IMR-90 (cell line): ENCODE results near the gene HOXB1. TPM values are rescaled to one million over a fixed set of nuclear protein-coding genes. Genes with fewer than 3 reads are reported as not detected.

Source experiments
- ATAC-seq: fragments of 200-7000 bp; cut with Tn5 transposase; 2 replicates; pipeline ENCODE4 v1.9.1; 2020; ENCODE audit warnings: low read depth, mild to moderate bottlenecking, moderate library complexity
- BruUV-seq: library from RNA; stranded (reverse); fragments of 400-500 nt; replicated peaks from 2 replicates; lab custom pipeline; 2021; lab: Mats Ljungman, UMichigan
- CTCF ChIA-PET: fragments of 300-600 bp; formaldehyde crosslinking; extraction: SDS; loops from one replicate; lab custom pipeline; 2021; ENCODE audit warnings: antibody characterized with exemption; lab: Yijun Ruan, JAX
- POLR2A ChIA-PET: fragments of 300-600 bp; sonication (Branson Sonifier 250); formaldehyde crosslinking; loops from one replicate; lab custom pipeline; 2022; ENCODE audit warnings: antibody characterized with exemption; ENCODE audit not compliant: unreplicated experiment; lab: Charles Lee
- DNase-seq: peaks from one replicate; pipeline ENCODE4 v3.0.0; 2013
- H2AFZ ChIP-seq: replicated peaks from 2 replicates; pipeline ENCODE3; 2013; ENCODE audit warnings: low read length, mild to moderate bottlenecking; ENCODE audit not compliant: poor library complexity
- H2AK5ac ChIP-seq: 2 replicates; pipeline ENCODE4 v1.6.1; 2013; ENCODE audit warnings: low read depth, low read length, inconsistent platforms
- H2AK9ac ChIP-seq: replicated peaks from 2 replicates; pipeline ENCODE3; 2013; ENCODE audit warnings: mild to moderate bottlenecking, low read depth, low read length, moderate library complexity; ENCODE audit not compliant: poor library complexity
- H2BK120ac ChIP-seq: 2 replicates; pipeline ENCODE4 v1.6.1; 2013; ENCODE audit warnings: low read depth, low read length, inconsistent platforms
- H2BK15ac ChIP-seq: 3 replicates; pipeline ENCODE4 v1.6.1; 2013; ENCODE audit warnings: low read depth, low read length, inconsistent platforms
- H2BK20ac ChIP-seq: 2 replicates; pipeline ENCODE4 v1.6.1; 2013; ENCODE audit warnings: low read depth, mild to moderate bottlenecking, inconsistent platforms, low read length, moderate library complexity
- H2BK5ac ChIP-seq: 2 replicates; pipeline ENCODE4 v1.6.1; 2013; ENCODE audit warnings: mild to moderate bottlenecking, low read depth, low read length, inconsistent platforms; ENCODE audit not compliant: poor library complexity, severe bottlenecking
- H3K14ac ChIP-seq: replicated peaks from 2 replicates; pipeline ENCODE4 v1.6.1; 2013; ENCODE audit warnings: low read depth, low read length, inconsistent platforms
- H3K18ac ChIP-seq: 2 replicates; pipeline ENCODE4 v1.6.1; 2013; ENCODE audit warnings: low read depth, low read length, control low read depth
- H3K23ac ChIP-seq: 2 replicates; pipeline ENCODE4 v1.6.1; 2013; ENCODE audit warnings: low read depth, low read length, inconsistent platforms
- H3K27ac ChIP-seq: 2 replicates; pipeline ENCODE4 v1.5.1; 2013; ENCODE audit warnings: mild to moderate bottlenecking, control low read depth, low read length; ENCODE audit not compliant: insufficient read depth
- H3K27me3 ChIP-seq: 2 replicates; pipeline ENCODE4 v1.6.1; 2013; ENCODE audit warnings: low read length; ENCODE audit not compliant: control insufficient read depth, insufficient read depth
- H3K36me3 ChIP-seq: 2 replicates; pipeline ENCODE4 v1.6.1; 2013; ENCODE audit warnings: low read length, mixed read lengths; ENCODE audit not compliant: control insufficient read depth, insufficient read depth
- H3K4ac ChIP-seq: 2 replicates; pipeline ENCODE4 v1.6.1; 2013; ENCODE audit warnings: low read depth, low read length, inconsistent platforms
- H3K4me1 ChIP-seq: 2 replicates; pipeline ENCODE4 v1.6.1; 2013; ENCODE audit warnings: low read length, mixed read lengths; ENCODE audit not compliant: control insufficient read depth, insufficient read depth
- H3K4me2 ChIP-seq: 2 replicates; pipeline ENCODE4 v1.6.1; 2013; ENCODE audit warnings: low read depth, mild to moderate bottlenecking, control low read depth, low read length, moderate library complexity
- H3K4me3 ChIP-seq: 2 replicates; pipeline ENCODE4 v1.5.1; 2013; ENCODE audit warnings: low read depth, mild to moderate bottlenecking, control low read depth, low read length, moderate library complexity; ENCODE audit not compliant: insufficient read depth
- H3K56ac ChIP-seq: 2 replicates; pipeline ENCODE4 v1.6.1; 2013; ENCODE audit warnings: low read length, inconsistent platforms; ENCODE audit not compliant: insufficient read depth; ENCODE audit errors: extremely low read depth
- H3K79me1 ChIP-seq, 2 experiments: 2 replicates each; pipeline ENCODE4 v1.6.1; 2013; ENCODE audit warnings: low read length in 2 of 2, inconsistent platforms in 1 of 2, low read depth in 1 of 2
- H3K9ac ChIP-seq: 2 replicates; pipeline ENCODE4 v1.6.1; 2013; ENCODE audit warnings: low read depth, low read length, control low read depth
- H3K9me1 ChIP-seq: 2 replicates; pipeline ENCODE4 v1.6.1; 2013; ENCODE audit warnings: low read length, inconsistent platforms; ENCODE audit not compliant: insufficient read depth
- H3K9me3 ChIP-seq: 2 replicates; pipeline ENCODE4 v1.6.1; 2013; ENCODE audit warnings: low read length; ENCODE audit not compliant: control insufficient read depth, insufficient read depth
- H4K20me1 ChIP-seq: 2 replicates; pipeline ENCODE4 v1.6.1; 2013; ENCODE audit warnings: low read length, inconsistent platforms; ENCODE audit not compliant: insufficient read depth
- H4K5ac ChIP-seq: 2 replicates; pipeline ENCODE4 v1.6.1; 2013; ENCODE audit warnings: mild to moderate bottlenecking, low read depth, low read length, control low read depth
- H4K8ac ChIP-seq, 2 experiments: 2 replicates each; pipeline ENCODE4 v1.6.1; 2013; ENCODE audit warnings: low read depth in 2 of 2, low read length in 2 of 2, control low read depth in 1 of 2, inconsistent platforms in 1 of 2
- H4K91ac ChIP-seq: 2 replicates; pipeline ENCODE4 v1.6.1; 2013; ENCODE audit warnings: low read depth, low read length, inconsistent platforms; ENCODE audit not compliant: insufficient read depth
- BHLHE40 ChIP-seq: fragments of 150-350 bp; IDR thresholded peaks from 2 replicates; pipeline ENCODE4 v1.6.1; 2016; ENCODE audit warnings: mild to moderate bottlenecking, low read depth, low read length
- CEBPB ChIP-seq: IDR thresholded peaks from 2 replicates; pipeline ENCODE4 v1.6.1; 2012; ENCODE audit warnings: low read depth, low read length, improper control_type of control experiment
- CHD1 ChIP-seq: IDR thresholded peaks from 2 replicates; pipeline ENCODE4 v1.6.1; 2012; ENCODE audit warnings: low read depth, low read length, improper control_type of control experiment
- ELK1 ChIP-seq: fragments of 150-350 bp; IDR thresholded peaks from 2 replicates; pipeline ENCODE4 v1.6.1; 2016; ENCODE audit warnings: low read depth, mild to moderate bottlenecking, low read length, moderate library complexity, borderline replicate concordance
- FOS ChIP-seq: fragments of 150-350 bp; IDR thresholded peaks from 2 replicates; pipeline ENCODE4 v1.6.1; 2016; ENCODE audit warnings: low read depth, low read length
- MAZ ChIP-seq: IDR thresholded peaks from 2 replicates; pipeline ENCODE4 v1.6.1; 2012; ENCODE audit warnings: low read depth, mild to moderate bottlenecking, low read length, improper control_type of control experiment, moderate library complexity, borderline replicate concordance
- NFE2L2 ChIP-seq: fragments of 150-350 bp; IDR thresholded peaks from 2 replicates; pipeline ENCODE4 v1.6.1; 2016; ENCODE audit warnings: low read depth, mild to moderate bottlenecking, low read length
- POLR2A ChIP-seq: IDR thresholded peaks from 2 replicates; pipeline ENCODE4 v1.6.1; 2012; ENCODE audit warnings: mild to moderate bottlenecking, low read depth, low read length
- RAD21 ChIP-seq: IDR thresholded peaks from 2 replicates; pipeline ENCODE4 v1.6.1; 2012; ENCODE audit warnings: low read length, improper control_type of control experiment
- RCOR1 ChIP-seq: IDR thresholded peaks from 2 replicates; pipeline ENCODE4 v1.6.1; 2012; ENCODE audit warnings: mild to moderate bottlenecking, low read length, improper control_type of control experiment; ENCODE audit not compliant: insufficient replicate concordance
- RFX5 ChIP-seq: IDR thresholded peaks from 2 replicates; pipeline ENCODE4 v1.8.0; 2012; ENCODE audit warnings: low read depth, mild to moderate bottlenecking, low read length, moderate library complexity
- SMC3 ChIP-seq: fragments of 150-350 bp; IDR thresholded peaks from 2 replicates; pipeline ENCODE4 v1.6.1; 2016; ENCODE audit warnings: low read depth, mild to moderate bottlenecking, antibody characterized with exemption, low read length, moderate library complexity
- USF2 ChIP-seq: fragments of 150-350 bp; IDR thresholded peaks from 2 replicates; pipeline ENCODE4 v1.6.1; 2017; ENCODE audit warnings: mild to moderate bottlenecking, antibody characterized with exemption, low read length, low read depth
- WGBS, 2 experiments: methylation state at CpG; one replicate each; pipeline versions ENCODE4 v1.1.5 to v1.1.7; 2013; ENCODE audit warnings: missing lambda C conversion rate in 2 of 2; ENCODE audit not compliant: insufficient read length in 1 of 2; ENCODE audit errors: extremely low coverage in 2 of 2; 5-methylcytosine and 5-hydroxymethylcytosine counted together
- dilution Hi-C: fragments of 300-500 bp; cut with HindIII; formaldehyde crosslinking; loops from one replicate; pipeline ENCODE4 v1.14.3; 2018; ENCODE audit warnings: low sequenced_read_pairs; ENCODE audit not compliant: unreplicated experiment
- in situ Hi-C: fragments of 300-500 bp; cut with MboI; formaldehyde crosslinking; loops from 3 replicates; pipeline ENCODE4 v1.14.3; 2019; ENCODE audit warnings: low sequenced_read_pairs, inconsistent platforms, mixed read lengths
- intact Hi-C: fragments of 100-400 bp; cut with micrococcal nuclease; formaldehyde crosslinking; loops from 2 replicates; pipeline ENCODE4 v1.10.0; 2022
- polyA plus RNA-seq, 3 experiments: library from polyadenylated mRNA; depleted of rRNA; stranded (reverse); fragments of >200 nt; gene quantifications; 2 replicates each; pipeline ENCODE4 v1.2.3, GENCODE V29; 2012; ENCODE audit warnings: low replicate concordance in 1 of 3
- total RNA-seq: library from RNA; depleted of rRNA; stranded (reverse); fragments of >200 nt; gene quantifications from 2 replicates; pipeline ENCODE4 v1.2.3, GENCODE V29; 2012
- TF ChIP-seq, protein P1 (sequence below): conservative IDR thresholded peaks from 2 replicates; pipeline ENCODE4 v1.5.1; 2012; ENCODE audit warnings: mild to moderate bottlenecking, low read depth, low read length, improper control_type of control experiment

HOXB1 gene
- total and polyA plus RNA-seq, 2 of the 4 experiments (the other 2 are of a cell fraction) = not detected

- Histone ChIP-seq H3K9me1 (no peaks in the 10 kb centered on the region), H2BK20ac (peak overlapping the region; percentile 38; the same call in 1 of the 2 replicates), H3K9me3 (no peaks in the 10 kb centered on the region), H4K5ac (peak overlapping the region; percentile 68), H3K9ac (peak overlapping the region; percentile 97), H3K23ac (peak overlapping the region; percentile 98), H3K4me2 (peak overlapping the region; percentile 92), H3K14ac (peak overlapping the region; percentile 97), H2BK120ac (peak overlapping the region; percentile 84), H3K4me3 (peak overlapping the region; percentile 69), H3K4me1 (peaks cover 12% of the 10 kb centered on the region), H2BK5ac (peak overlapping the region; percentile 99), H3K56ac (peak overlapping the region; percentile 91), H4K8ac (peak overlapping the region; percentile 87 to 93), H3K27me3 (no peaks in the 10 kb centered on the region), H2AFZ (peak overlapping the region; percentile 11), H2BK15ac (peak overlapping the region; percentile 47; the same call in 1 of the 3 replicates), H2AK5ac (peak overlapping the region; percentile 77), H4K91ac (peak overlapping the region; percentile 93), H3K79me1 (no peaks in the 10 kb centered on the region), H4K20me1 (peaks cover 5% of the 10 kb centered on the region), H2AK9ac (peak overlapping the region; percentile 90), H3K36me3 (peaks cover 41% of the 10 kb centered on the region), H3K27ac (peak overlapping the region; percentile 98), H3K4ac (peak overlapping the region; percentile 93), H3K18ac (peak overlapping the region; percentile 58)
- DNase-seq (peak; percentile 84), ATAC-seq (peak; percentile 18)
- TF ChIP-seq NFE2L2 = no peak
- TF ChIP-seq SMC3 = no peak
- no peak for TF ChIP-seq CEBPB
- TF ChIP-seq RCOR1 = no peak
- TF ChIP-seq FOS = no peak
- TF ChIP-seq, protein P1, sequence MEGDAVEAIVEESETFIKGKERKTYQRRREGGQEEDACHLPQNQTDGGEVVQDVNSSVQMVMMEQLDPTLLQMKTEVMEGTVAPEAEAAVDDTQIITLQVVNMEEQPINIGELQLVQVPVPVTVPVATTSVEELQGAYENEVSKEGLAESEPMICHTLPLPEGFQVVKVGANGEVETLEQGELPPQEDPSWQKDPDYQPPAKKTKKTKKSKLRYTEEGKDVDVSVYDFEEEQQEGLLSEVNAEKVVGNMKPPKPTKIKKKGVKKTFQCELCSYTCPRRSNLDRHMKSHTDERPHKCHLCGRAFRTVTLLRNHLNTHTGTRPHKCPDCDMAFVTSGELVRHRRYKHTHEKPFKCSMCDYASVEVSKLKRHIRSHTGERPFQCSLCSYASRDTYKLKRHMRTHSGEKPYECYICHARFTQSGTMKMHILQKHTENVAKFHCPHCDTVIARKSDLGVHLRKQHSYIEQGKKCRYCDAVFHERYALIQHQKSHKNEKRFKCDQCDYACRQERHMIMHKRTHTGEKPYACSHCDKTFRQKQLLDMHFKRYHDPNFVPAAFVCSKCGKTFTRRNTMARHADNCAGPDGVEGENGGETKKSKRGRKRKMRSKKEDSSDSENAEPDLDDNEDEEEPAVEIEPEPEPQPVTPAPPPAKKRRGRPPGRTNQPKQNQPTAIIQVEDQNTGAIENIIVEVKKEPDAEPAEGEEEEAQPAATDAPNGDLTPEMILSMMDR = no peak
- no peak for TF ChIP-seq CHD1
- no peak for TF ChIP-seq ELK1
- TF ChIP-seq RFX5 = no peak
- TF ChIP-seq USF2 = no peak
- peak; percentile 71 for TF ChIP-seq POLR2A
- TF ChIP-seq BHLHE40 = peak; percentile 57
- TF ChIP-seq MAZ = 0 out of 2 replicates have a peak, but pooled peaks have one; percentile 15
- TF ChIP-seq RAD21 = no peak
- dilution Hi-C loops (no loop called here), in situ Hi-C loops (no loop called here), intact Hi-C loops (no loop called here)
- CTCF ChIA-PET = interaction anchor here (0.7 kb wide), 1 partner anchor 120 kb away, joined by 3 read pairs; no protein-coding TSS in a partner anchor
- POLR2A ChIA-PET = interaction anchor here (0.5 to 1.7 kb wide), 5 partner anchors 10 to 42 kb away, joined by 3 to 7 read pairs (median 4); no protein-coding TSS in a partner anchor
- BruUV-seq = no TSS peak
- no CpG with 5 or more reads among the region's 19 CpGs for WGBS, 2 experiments
These were observed 46.6 kb upstream of the HOXB1 start for GRCh38 chr17:48577330-48577945.
